SJSA1 (cell line): ENCODE measurements around the gene SPEN. TPM values are rescaled to one million over a fixed set of nuclear protein-coding genes. Genes with fewer than 3 reads are reported as not detected.
"Not testable (repeated sequence)": the region's sequence is repeated elsewhere in the genome, so short reads cannot be mapped to it uniquely, and the experiment has no call there.

Experiments
- DNase-seq, 2 experiments: peaks; one replicate each; pipeline ENCODE4 v3.0.0-alpha.2; 2015 to 2020; ENCODE audit warnings: low spot score in 2 of 2, low read depth in 1 of 2
- H3K27ac ChIP-seq: fragments of 250-450 bp; sonication (Bioruptor Pico); 2 replicates; pipeline ENCODE4 v1.5.1; 2020; ENCODE audit warnings: mild to moderate bottlenecking, moderate library complexity
- H3K27me3 ChIP-seq: fragments of 250-450 bp; sonication (Bioruptor Pico); replicated peaks from 2 replicates; pipeline ENCODE4 v1.5.1; 2020; ENCODE audit warnings: mild to moderate bottlenecking, moderate library complexity
- H3K36me3 ChIP-seq: fragments of 250-450 bp; sonication (Bioruptor Pico); 2 replicates; pipeline ENCODE4 v1.5.1; 2020; ENCODE audit warnings: mild to moderate bottlenecking
- H3K4me1 ChIP-seq: fragments of 250-450 bp; sonication (Bioruptor Pico); replicated peaks from 2 replicates; pipeline ENCODE4 v1.6.1; 2021; ENCODE audit warnings: mild to moderate bottlenecking
- H3K4me3 ChIP-seq: fragments of 250-450 bp; sonication (Bioruptor Pico); 2 replicates; pipeline ENCODE4 v1.5.1; 2020; ENCODE audit warnings: mild to moderate bottlenecking
- H3K9me3 ChIP-seq: fragments of 250-450 bp; sonication (Bioruptor Pico); replicated peaks from 2 replicates; pipeline ENCODE4 v1.5.1; 2020; ENCODE audit warnings: mild to moderate bottlenecking
- total RNA-seq: library from RNA; depleted of rRNA; stranded (reverse); fragments of >200 nt; shearing (Covaris generic); gene quantifications from 2 replicates; pipeline ENCODE4 v1.2.3, GENCODE V29; 2014; rRNA removed

Gene SPEN, protein sequence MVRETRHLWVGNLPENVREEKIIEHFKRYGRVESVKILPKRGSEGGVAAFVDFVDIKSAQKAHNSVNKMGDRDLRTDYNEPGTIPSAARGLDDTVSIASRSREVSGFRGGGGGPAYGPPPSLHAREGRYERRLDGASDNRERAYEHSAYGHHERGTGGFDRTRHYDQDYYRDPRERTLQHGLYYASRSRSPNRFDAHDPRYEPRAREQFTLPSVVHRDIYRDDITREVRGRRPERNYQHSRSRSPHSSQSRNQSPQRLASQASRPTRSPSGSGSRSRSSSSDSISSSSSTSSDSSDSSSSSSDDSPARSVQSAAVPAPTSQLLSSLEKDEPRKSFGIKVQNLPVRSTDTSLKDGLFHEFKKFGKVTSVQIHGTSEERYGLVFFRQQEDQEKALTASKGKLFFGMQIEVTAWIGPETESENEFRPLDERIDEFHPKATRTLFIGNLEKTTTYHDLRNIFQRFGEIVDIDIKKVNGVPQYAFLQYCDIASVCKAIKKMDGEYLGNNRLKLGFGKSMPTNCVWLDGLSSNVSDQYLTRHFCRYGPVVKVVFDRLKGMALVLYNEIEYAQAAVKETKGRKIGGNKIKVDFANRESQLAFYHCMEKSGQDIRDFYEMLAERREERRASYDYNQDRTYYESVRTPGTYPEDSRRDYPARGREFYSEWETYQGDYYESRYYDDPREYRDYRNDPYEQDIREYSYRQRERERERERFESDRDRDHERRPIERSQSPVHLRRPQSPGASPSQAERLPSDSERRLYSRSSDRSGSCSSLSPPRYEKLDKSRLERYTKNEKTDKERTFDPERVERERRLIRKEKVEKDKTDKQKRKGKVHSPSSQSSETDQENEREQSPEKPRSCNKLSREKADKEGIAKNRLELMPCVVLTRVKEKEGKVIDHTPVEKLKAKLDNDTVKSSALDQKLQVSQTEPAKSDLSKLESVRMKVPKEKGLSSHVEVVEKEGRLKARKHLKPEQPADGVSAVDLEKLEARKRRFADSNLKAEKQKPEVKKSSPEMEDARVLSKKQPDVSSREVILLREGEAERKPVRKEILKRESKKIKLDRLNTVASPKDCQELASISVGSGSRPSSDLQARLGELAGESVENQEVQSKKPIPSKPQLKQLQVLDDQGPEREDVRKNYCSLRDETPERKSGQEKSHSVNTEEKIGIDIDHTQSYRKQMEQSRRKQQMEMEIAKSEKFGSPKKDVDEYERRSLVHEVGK (N-terminal part only)
- 5.0 and 17.5 TPM in 2 replicates for total RNA-seq

DNA sequence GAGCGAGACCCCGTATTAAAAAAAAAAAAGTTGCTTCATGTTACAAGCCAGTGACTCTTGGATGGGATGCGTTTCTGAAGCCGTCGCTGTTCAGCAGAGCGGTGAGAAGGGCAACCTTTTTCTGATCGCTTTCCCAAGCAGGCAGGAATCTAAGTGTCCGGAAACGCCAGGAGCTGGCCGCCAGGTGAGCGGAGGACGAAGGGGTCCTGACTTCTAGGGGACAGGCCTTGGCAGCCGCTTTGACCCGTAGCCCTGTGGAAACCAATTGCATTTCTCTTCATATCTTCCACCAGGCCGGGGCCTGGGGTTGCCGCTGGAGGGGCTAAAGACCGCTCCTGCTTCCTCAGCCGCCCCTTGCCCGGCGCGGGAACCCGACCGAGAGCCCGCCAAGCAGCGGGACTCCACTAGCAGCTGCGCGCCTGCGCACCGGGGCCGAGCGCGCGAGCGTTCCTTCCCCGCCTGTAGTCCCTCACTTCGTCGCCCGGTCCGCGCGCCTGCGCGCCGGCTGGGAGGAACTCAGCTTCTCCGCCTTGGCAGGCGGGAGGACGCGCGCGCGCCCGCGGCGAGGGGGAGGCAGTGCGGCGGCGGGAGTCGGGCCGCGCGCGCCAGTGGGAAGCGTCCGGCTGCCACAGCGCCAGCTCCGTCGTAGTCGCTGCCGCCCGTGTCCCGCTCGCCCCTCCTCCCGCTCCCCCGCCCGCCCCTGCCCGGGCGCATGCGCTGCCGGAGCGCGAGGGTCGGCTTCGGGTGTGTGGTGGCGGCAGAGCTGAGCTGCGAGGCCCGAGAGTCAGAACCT is at the start of gene SPEN:
Gene SPEN, plus strand, starts transcription at position 608 of the 793 bp plus-strand sequence. CDS start 361 bp downstream, outside the sequence.
- Histone ChIP-seq H3K9me3 (no peaks in the 10 kb centered on the region), H3K27me3 (no peaks in the 10 kb centered on the region), H3K36me3 (peaks cover 10% of the 10 kb centered on the region), H3K27ac (peak within 1 kb of the TSS; percentile 78), H3K4me1 (peaks cover 31% of the 10 kb centered on the region), H3K4me3 (peak within 1 kb of the TSS; percentile 99)
- DNase-seq: peak; percentile 98 to 99

DNA sequence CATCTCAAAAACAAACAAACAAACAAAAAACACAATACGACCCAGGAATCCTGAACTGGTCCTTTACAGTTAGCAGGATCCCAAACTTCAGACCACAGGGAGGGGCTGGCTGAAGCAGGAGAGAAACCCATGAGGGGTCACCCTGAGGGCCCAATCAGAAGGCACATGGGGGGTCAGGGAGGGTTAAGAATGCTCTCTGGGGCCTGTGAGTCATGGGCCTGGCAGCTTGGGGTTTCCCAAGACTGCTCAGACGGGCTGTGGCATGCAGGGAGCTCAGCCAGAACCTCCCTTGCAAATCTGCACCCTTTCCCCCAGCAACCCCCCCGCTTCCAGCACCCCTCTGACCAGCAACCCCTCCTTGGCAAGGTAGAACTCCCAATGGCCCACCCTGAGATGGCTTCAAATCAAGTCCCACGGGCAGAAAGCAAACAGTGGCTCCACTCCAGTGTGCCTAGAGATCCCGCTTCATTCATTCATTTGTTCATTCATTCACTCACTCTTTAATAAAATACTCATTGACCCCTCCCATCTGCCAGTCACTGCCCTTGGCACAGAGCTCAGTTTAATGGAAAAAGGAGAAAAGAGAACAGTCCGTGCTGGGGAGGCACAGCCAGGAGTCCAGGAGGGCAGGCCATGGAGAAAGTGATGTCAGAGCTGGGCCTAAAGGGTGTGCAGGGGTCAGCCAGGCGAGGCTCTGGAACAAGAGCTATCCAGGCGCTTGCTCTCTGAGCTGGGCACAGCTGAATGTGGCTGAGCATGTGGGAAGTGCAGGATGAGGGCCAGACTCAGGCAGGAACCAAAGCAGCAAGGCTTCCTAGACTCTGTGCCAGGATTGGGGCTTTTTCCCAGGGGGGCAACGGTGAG is 48.3 kb upstream of the SPEN start:
- Histone ChIP-seq H3K9me3 (no peaks in the 10 kb centered on the region), H3K36me3 (no peaks in the 10 kb centered on the region), H3K27me3 (no peaks in the 10 kb centered on the region), H3K4me3 (no peak overlapping the region), H3K27ac (peak overlapping the region; percentile 94), H3K4me1 (peaks cover 90% of the 10 kb centered on the region)
- peak; percentile 99 for DNase-seq

DNA sequence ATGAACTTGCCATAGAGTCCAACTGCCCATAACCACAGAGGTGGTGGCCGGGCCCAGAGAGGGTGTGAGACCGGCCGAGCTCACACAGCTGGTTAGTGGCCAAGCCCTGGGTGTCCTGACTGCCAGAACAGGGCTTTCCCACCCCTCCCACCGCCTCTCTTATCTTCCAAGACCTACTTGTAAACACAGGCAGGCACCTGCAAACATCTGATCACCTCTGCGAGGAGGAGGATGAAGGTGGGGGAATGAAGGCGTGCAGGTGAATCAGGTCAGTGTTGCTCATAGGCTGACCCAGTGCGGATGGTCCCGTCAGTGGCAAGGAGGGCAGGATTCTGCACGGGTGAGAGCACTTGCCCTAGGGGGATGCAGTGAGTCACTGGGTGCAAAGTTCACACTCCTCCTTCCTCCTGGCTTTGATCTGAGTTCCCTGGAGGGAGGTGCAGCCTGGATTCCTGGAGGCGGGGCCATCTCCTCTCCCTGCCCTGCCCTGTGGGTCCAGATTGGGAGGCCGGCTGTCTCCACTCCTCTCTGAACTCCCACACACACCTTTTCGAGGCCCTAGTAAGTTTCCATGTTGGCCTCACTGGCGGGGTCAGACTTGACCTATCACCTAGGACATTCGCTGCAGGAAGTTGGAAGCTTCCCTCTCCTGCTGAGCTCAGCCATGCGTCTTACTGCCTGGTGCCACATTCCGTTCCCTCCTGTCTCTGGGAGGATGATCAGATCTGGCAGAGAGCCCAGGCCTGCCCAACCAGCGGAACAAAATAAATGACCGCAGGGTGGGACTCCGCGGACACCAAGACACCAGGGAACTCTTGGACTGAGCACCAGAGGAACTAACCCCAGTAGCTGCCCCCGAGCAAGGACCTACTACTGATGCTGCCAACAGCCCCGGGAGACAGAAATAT is 47.3 kb upstream of the SPEN start:
- peak overlapping the region; percentile 94 for H3K27ac ChIP-seq
- peak; percentile 90 to 92 for DNase-seq
- H3K36me3 ChIP-seq: no peaks in the 10 kb centered on the region
- H3K4me1 ChIP-seq: peaks cover 80% of the 10 kb centered on the region
- H3K4me3 ChIP-seq: peak overlapping the region; percentile 20
- no peaks in the 10 kb centered on the region for H3K27me3 ChIP-seq
- H3K9me3 ChIP-seq: no peaks in the 10 kb centered on the region

DNA sequence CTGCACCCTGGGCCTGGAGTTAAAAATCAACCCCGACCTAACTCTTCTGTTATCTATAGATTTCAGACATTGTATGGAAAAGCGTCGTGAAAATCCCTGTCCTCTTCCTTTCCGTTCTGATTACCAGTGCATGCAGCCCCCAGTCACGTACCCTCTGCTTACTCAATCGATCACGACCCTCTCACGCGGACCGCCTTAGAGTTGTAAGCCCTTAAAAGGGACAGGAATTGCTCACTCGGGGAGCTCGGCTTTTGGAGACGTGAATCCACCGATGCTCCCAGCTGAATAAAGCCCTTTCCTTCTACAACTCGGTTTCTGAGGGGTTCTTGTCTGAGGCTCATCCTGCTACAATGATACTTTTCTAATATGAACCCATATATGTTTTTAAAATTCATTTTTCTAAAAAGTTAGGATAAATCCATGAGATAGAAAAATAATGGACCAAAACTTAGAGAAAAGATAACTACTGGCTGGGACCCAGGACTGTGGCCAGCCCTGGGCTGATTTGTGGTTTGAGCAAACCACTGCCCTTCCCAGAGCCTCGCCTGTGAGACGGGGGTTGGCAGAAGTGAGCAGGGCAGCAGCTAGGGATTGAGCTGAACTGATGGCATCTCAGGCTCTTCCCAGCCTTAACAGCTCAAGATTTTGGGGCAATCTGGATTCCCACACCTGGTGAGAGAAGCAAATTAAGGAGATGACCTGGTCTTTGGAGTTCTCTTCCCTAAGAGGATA is 45.1 kb upstream of the SPEN start:
- Histone ChIP-seq H3K36me3 (no peaks in the 10 kb centered on the region), H3K4me1 (peaks cover 58% of the 10 kb centered on the region), H3K9me3 (no peaks in the 10 kb centered on the region), H3K4me3 (no peak overlapping the region), H3K27me3 (no peaks in the 10 kb centered on the region), H3K27ac (no peak overlapping the region)
- DNase-seq: no peak

DNA sequence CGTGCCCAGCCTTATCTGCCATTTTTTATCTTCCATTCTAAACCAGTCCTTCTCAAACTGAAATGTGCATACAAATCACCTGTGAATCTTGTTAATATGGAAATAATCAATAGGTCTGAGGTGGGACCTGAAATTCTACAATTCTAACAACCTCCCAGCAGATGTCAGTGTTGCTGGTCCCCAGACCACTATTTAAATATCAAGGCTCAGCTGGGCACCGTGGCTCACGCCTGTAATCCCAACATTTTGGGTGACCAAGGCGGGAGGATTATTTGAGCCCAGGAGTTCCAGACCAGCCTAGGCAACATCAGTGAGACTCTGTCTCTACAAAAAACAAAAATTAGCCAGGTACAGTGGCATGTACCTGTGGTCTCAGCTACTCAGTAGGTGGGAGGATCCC is 44.1 kb upstream of the SPEN start:
- Histone ChIP-seq H3K27ac (no peak overlapping the region), H3K4me3 (no peak overlapping the region), H3K4me1 (peaks cover 48% of the 10 kb centered on the region), H3K9me3 (no peaks in the 10 kb centered on the region), H3K27me3 (no peaks in the 10 kb centered on the region), H3K36me3 (no peaks in the 10 kb centered on the region)
- DNase-seq: no peak

DNA sequence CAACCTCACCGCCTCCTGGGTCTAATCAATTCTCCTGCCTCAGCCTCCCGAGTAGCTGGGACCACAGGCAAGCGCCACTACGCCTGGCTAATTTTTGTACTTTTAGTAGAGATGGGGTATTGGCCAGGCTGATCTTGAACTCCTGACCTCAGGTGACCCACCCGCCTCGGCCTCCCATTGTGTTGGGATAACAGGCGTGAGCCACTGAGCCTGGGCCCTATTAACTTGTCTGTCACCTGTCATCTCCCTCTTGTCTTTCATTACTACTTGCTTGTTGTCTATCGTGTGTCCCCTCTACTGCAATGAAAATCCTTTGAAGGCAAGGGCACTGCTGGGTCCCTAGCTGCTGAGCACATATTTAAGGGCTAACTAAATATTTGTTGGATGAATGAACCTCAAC is 43.4 kb upstream of the SPEN start:
- no peak for DNase-seq
- no peak overlapping the region for H3K4me3 ChIP-seq
- no peaks in the 10 kb centered on the region for H3K9me3 ChIP-seq
- no peak overlapping the region for H3K27ac ChIP-seq
- no peaks in the 10 kb centered on the region for H3K36me3 ChIP-seq
- H3K27me3 ChIP-seq: no peaks in the 10 kb centered on the region
- peaks cover 47% of the 10 kb centered on the region for H3K4me1 ChIP-seq

DNA sequence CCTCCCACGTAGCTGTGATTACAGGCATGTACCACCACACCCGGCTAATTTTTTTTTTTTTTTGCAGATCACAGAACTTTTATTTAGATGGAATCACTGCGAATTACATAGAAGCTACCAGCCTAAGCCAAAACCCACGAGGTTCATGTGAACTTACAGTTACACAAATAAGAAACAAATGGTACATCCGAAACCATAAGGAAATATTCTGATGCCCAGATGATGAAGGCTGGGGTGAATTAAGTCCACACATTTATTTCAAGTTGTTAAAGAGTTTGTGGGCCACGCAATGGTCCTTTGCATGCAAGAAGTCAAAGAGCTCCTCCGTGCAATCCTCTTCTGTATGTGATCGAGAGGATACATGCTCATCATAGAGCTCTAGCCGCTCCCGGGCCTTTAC is 40.4 kb upstream of the SPEN start:
- no peaks in the 10 kb centered on the region for H3K9me3 ChIP-seq
- no peaks in the 10 kb centered on the region for H3K27me3 ChIP-seq
- peaks cover 20% of the 10 kb centered on the region for H3K4me1 ChIP-seq
- no peaks in the 10 kb centered on the region for H3K36me3 ChIP-seq
- no peak overlapping the region for H3K27ac ChIP-seq
- DNase-seq: no peak
- no peak overlapping the region for H3K4me3 ChIP-seq

DNA sequence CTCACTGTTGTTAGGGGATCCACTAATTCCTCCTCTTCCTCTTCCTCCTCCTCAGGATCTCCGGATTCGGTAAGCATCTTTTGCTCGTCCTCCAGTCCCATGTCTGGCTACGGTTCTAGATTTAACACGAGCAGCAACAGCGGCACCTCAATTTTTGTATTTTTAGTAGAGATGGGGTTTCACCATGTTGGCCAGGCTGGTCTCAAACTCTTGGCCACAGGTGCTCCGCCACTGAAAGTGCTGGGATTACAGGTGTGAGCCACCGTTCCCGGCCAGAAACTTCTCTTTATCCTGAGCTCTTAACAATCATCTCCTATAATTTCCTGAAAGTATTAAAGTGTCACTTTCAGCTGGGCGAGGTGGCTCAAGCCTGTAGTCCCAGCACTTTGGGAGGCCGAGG is 40.0 kb upstream of the SPEN start, which contains the start of gene UQCRHL:
Gene UQCRHL, minus strand, starts transcription at position 101 of the 400 bp plus-strand sequence. Its CDS starts 0 bp downstream, at position 101.
- not testable (repeated sequence) for H3K36me3 ChIP-seq, H3K4me3 ChIP-seq, H3K27me3 ChIP-seq, H3K9me3 ChIP-seq, DNase-seq, H3K27ac ChIP-seq
- H3K4me1 ChIP-seq: peaks cover 16% of the 10 kb centered on the region

DNA sequence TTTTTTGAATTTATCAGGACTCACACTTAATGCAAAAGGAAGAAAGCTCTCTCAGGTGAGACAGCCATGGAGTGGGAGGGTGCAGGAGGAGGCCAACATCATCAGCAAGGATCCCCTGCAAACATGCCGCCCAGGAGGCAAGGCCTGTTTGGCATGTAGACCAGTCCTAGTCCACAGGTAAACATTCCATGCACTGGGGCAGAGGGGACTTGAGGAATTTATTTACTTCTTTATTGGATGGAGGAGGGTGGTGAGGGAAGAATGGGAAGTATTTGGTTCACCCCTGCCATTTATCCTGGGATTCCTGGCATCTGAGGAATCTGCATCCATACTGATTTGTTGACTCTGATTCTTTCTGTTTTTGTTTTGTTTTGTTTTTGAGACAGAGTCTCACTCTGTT is 38.6 kb upstream of the SPEN start:
- H3K9me3 ChIP-seq: no peaks in the 10 kb centered on the region
- H3K36me3 ChIP-seq: no peaks in the 10 kb centered on the region
- H3K4me3 ChIP-seq: no peak overlapping the region
- peak in 1 of 2 experiments; percentile 48 for DNase-seq
- H3K27me3 ChIP-seq: no peaks in the 10 kb centered on the region
- H3K27ac ChIP-seq: no peak overlapping the region
- peaks cover 10% of the 10 kb centered on the region for H3K4me1 ChIP-seq

DNA sequence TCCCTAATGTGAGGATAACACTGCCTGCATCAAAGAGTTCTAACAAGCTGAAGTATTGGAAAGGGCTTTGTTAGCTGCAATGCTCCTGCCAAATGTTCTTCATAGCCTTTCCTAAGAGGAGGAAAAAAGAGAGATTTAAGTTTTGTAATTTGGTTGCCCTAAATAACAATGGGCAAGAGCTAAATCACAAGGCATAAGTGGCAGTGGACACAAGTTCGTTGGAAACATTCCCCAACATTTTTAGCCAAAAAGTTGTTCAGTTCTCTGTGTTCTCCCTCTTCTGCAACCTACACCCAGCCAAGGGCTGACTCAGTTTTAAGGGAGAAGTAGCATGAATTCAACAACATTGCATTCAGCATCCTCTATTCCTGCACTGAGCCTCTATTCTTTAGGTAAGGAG is 37.4 kb upstream of the SPEN start:
- H3K9me3 ChIP-seq: no peaks in the 10 kb centered on the region
- no peak overlapping the region for H3K4me3 ChIP-seq
- no peaks in the 10 kb centered on the region for H3K36me3 ChIP-seq
- no peak overlapping the region for H3K27ac ChIP-seq
- DNase-seq: no peak
- H3K4me1 ChIP-seq: peaks cover 10% of the 10 kb centered on the region
- H3K27me3 ChIP-seq: no peaks in the 10 kb centered on the region

DNA sequence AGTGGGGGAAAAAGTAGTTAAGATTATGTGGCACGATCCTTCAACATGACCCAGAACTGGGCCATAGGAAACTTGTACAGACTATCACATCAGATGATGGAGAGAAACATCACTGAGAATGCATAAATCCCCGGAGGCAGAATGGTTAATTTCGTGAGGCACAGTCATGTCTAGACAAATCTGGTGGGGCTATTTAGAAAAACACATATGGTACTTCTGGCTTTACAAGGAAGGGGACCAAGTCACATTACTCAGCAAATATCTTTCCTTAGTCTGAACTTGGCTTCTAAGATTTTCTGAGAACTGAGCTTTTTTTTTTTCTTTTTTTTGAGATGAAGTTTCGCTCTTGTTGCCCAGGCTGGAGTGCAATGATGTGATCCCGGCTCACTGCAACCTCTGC is 30.8 kb upstream of the SPEN start:
- Histone ChIP-seq H3K36me3 (no peaks in the 10 kb centered on the region), H3K4me1 (no peaks in the 10 kb centered on the region), H3K4me3 (no peak overlapping the region), H3K27me3 (no peaks in the 10 kb centered on the region), H3K9me3 (no peaks in the 10 kb centered on the region), H3K27ac (no peak overlapping the region)
- DNase-seq: no peak
